ENCODE measurements around the gene KLF5.

KLF5 gene

DNA sequence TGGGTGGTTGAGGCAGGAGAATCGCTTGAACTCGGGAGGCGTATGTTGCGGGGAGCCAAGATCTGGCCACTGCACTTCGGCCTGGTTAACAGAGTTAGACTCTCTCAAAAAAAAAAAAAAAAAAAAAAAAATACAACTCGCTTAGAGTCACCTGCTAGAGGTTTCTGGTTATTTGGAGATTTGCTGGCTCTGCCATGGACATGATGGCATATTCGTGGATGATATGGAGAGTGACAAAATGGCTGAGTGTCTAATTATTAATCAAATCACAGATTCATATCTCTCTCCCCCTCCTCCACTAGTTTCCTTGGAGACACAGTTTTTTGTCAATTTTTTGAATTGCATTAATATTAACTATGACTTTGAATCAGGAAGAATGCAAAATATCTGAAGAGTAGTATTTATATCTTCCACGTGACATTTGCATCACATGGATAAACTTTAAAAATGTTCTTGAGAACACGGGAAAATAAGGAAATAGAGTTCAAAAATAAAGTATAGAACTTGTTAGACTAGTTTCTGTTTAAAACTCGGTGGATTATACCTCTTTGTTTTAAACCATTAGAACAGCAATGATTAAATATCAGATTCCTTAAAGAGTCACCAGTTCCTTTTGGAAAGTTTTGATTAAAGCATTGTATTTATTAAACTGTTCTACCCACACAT, 47.8 kb downstream of the KLF5 start:
- no peak for DNase-seq (ENCODE audit: extremely low read depth, low read depth)
- TF ChIP-seq, protein P1, sequence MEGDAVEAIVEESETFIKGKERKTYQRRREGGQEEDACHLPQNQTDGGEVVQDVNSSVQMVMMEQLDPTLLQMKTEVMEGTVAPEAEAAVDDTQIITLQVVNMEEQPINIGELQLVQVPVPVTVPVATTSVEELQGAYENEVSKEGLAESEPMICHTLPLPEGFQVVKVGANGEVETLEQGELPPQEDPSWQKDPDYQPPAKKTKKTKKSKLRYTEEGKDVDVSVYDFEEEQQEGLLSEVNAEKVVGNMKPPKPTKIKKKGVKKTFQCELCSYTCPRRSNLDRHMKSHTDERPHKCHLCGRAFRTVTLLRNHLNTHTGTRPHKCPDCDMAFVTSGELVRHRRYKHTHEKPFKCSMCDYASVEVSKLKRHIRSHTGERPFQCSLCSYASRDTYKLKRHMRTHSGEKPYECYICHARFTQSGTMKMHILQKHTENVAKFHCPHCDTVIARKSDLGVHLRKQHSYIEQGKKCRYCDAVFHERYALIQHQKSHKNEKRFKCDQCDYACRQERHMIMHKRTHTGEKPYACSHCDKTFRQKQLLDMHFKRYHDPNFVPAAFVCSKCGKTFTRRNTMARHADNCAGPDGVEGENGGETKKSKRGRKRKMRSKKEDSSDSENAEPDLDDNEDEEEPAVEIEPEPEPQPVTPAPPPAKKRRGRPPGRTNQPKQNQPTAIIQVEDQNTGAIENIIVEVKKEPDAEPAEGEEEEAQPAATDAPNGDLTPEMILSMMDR (IDR thresholded peaks at IDR 0.05; ENCODE audit: low read depth, low read length, missing control alignments): no peak

GRCh38 chr13:73107481-73107880, 48.7 kb downstream of the KLF5 start:
- TF ChIP-seq, protein P1 (IDR thresholded peaks at IDR 0.05; ENCODE audit: low read depth, low read length, missing control alignments): no peak
- H3K4me3 ChIP-seq (replicated peaks; ENCODE audit: low read depth, low read length): no peak overlapping the region
- no peak for DNase-seq (ENCODE audit: extremely low read depth, low read depth)

More for the DNA sequence above, 47.8 kb downstream of the KLF5 start:
- H3K4me3 ChIP-seq (replicated peaks; ENCODE audit: low read depth, low read length): no peak overlapping the region

GRCh38 chr13:73107970-73108369, 49.2 kb downstream of the KLF5 start:
- TF ChIP-seq, protein P1 (IDR thresholded peaks at IDR 0.05; ENCODE audit: low read depth, low read length, missing control alignments): no peak
- no peak for DNase-seq (ENCODE audit: extremely low read depth, low read depth)
- H3K4me3 ChIP-seq (replicated peaks; ENCODE audit: low read depth, low read length): no peak overlapping the region

- DNase-seq (ENCODE audit: extremely low read depth, low read depth): no peak
- H3K4me3 ChIP-seq (replicated peaks; ENCODE audit: low read depth, low read length): no peak overlapping the region
- TF ChIP-seq, protein P1 (IDR thresholded peaks at IDR 0.05; ENCODE audit: low read depth, low read length, missing control alignments): no peak
These were observed 50.6 kb downstream of the KLF5 start for GRCh38 chr13:73109288-73109899.

GRCh38 chr13:73109969-73110368, 51.2 kb downstream of the KLF5 start:
- no peak for DNase-seq (ENCODE audit: extremely low read depth, low read depth)
- TF ChIP-seq, protein P1 (IDR thresholded peaks at IDR 0.05; ENCODE audit: low read depth, low read length, missing control alignments): no peak
- H3K4me3 ChIP-seq (replicated peaks; ENCODE audit: low read depth, low read length): no peak overlapping the region

- no peak overlapping the region for H3K4me3 ChIP-seq (replicated peaks; ENCODE audit: low read depth, low read length)
- DNase-seq (ENCODE audit: extremely low read depth, low read depth): no peak
- TF ChIP-seq, protein P1 (IDR thresholded peaks at IDR 0.05; ENCODE audit: low read depth, low read length, missing control alignments): no peak
These were observed 52.0 kb downstream of the KLF5 start for GRCh38 chr13:73110814-73111213.

Data from HFF-Myc (cell line).